ENCODE data around the gene FHIP1A.
"Not testable (repeated sequence)": the region's sequence is repeated elsewhere in the genome, so short reads cannot be mapped to it uniquely, and the experiment has no call there.

The FHIP1A gene

GRCh38 chr4:151402145-151402865 is 6.7 kb upstream of the FHIP1A start:
- no peak for ATAC-seq
- TF ChIP-seq, protein P1, sequence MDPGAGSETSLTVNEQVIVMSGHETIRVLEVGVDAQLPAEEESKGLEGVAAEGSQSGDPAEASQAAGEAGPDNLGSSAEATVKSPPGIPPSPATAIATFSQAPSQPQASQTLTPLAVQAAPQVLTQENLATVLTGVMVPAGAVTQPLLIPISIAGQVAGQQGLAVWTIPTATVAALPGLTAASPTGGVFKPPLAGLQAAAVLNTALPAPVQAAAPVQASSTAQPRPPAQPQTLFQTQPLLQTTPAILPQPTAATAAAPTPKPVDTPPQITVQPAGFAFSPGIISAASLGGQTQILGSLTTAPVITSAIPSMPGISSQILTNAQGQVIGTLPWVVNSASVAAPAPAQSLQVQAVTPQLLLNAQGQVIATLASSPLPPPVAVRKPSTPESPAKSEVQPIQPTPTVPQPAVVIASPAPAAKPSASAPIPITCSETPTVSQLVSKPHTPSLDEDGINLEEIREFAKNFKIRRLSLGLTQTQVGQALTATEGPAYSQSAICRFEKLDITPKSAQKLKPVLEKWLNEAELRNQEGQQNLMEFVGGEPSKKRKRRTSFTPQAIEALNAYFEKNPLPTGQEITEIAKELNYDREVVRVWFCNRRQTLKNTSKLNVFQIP (CRISPR knock-in tag; IDR thresholded peaks at IDR 0.05; ENCODE audit: borderline replicate concordance, low read depth): no peak
- TF ChIP-seq ARNTL (CRISPR knock-in tag; IDR thresholded peaks at IDR 0.05; ENCODE audit: borderline replicate concordance, low read depth): no peak
- no peak for TF ChIP-seq CSDC2 (CRISPR knock-in tag; IDR thresholded peaks at IDR 0.05)
- TF ChIP-seq TCF4 (CRISPR knock-in tag; IDR thresholded peaks at IDR 0.05; ENCODE audit: borderline replicate concordance): no peak
- TF ChIP-seq ZFP30 (CRISPR knock-in tag; IDR thresholded peaks at IDR 0.05): no peak
- TF ChIP-seq CSRNP3 (CRISPR knock-in tag; IDR thresholded peaks at IDR 0.05): no peak
- no peak for TF ChIP-seq ZNF565 (CRISPR knock-in tag; conservative IDR thresholded peaks at IDR 0.05; ENCODE audit: low read depth)
- no peak for TF ChIP-seq ESRRG (CRISPR knock-in tag; IDR thresholded peaks at IDR 0.05)
- no peak for TF ChIP-seq BACH2 (CRISPR knock-in tag; IDR thresholded peaks at IDR 0.05; ENCODE audit: borderline replicate concordance)
- TF ChIP-seq, protein P2, sequence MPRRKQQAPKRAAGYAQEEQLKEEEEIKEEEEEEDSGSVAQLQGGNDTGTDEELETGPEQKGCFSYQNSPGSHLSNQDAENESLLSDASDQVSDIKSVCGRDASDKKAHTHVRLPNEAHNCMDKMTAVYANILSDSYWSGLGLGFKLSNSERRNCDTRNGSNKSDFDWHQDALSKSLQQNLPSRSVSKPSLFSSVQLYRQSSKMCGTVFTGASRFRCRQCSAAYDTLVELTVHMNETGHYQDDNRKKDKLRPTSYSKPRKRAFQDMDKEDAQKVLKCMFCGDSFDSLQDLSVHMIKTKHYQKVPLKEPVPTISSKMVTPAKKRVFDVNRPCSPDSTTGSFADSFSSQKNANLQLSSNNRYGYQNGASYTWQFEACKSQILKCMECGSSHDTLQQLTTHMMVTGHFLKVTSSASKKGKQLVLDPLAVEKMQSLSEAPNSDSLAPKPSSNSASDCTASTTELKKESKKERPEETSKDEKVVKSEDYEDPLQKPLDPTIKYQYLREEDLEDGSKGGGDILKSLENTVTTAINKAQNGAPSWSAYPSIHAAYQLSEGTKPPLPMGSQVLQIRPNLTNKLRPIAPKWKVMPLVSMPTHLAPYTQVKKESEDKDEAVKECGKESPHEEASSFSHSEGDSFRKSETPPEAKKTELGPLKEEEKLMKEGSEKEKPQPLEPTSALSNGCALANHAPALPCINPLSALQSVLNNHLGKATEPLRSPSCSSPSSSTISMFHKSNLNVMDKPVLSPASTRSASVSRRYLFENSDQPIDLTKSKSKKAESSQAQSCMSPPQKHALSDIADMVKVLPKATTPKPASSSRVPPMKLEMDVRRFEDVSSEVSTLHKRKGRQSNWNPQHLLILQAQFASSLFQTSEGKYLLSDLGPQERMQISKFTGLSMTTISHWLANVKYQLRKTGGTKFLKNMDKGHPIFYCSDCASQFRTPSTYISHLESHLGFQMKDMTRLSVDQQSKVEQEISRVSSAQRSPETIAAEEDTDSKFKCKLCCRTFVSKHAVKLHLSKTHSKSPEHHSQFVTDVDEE (CRISPR knock-in tag; IDR thresholded peaks at IDR 0.05): no peak
- TF ChIP-seq GLIS3 (CRISPR knock-in tag; IDR thresholded peaks at IDR 0.05): no peak
- TF ChIP-seq, protein P3, sequence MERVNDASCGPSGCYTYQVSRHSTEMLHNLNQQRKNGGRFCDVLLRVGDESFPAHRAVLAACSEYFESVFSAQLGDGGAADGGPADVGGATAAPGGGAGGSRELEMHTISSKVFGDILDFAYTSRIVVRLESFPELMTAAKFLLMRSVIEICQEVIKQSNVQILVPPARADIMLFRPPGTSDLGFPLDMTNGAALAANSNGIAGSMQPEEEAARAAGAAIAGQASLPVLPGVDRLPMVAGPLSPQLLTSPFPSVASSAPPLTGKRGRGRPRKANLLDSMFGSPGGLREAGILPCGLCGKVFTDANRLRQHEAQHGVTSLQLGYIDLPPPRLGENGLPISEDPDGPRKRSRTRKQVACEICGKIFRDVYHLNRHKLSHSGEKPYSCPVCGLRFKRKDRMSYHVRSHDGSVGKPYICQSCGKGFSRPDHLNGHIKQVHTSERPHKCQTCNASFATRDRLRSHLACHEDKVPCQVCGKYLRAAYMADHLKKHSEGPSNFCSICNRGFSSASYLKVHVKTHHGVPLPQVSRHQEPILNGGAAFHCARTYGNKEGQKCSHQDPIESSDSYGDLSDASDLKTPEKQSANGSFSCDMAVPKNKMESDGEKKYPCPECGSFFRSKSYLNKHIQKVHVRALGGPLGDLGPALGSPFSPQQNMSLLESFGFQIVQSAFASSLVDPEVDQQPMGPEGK (CRISPR knock-in tag; IDR thresholded peaks at IDR 0.05; ENCODE audit: borderline replicate concordance): no peak
- TF ChIP-seq PPARA (CRISPR knock-in tag; IDR thresholded peaks at IDR 0.05; ENCODE audit: borderline replicate concordance): no peak
- TF ChIP-seq ZNF70 (CRISPR knock-in tag; IDR thresholded peaks at IDR 0.05): no peak
- TF ChIP-seq ZNF8 (CRISPR knock-in tag; IDR thresholded peaks at IDR 0.05): no peak
- TF ChIP-seq ZFP3 (CRISPR knock-in tag; IDR thresholded peaks at IDR 0.05): no peak

GRCh38 chr4:151403656-151404055 is 5.3 kb upstream of the FHIP1A start:
- no peak for ATAC-seq
- TF ChIP-seq TOX (CRISPR knock-in tag; IDR thresholded peaks at IDR 0.05; ENCODE audit: borderline replicate concordance) (no peak), ESRRG (CRISPR knock-in tag; IDR thresholded peaks at IDR 0.05) (no peak), RARB (CRISPR knock-in tag; IDR thresholded peaks at IDR 0.05) (no peak), CREB5 (CRISPR knock-in tag; IDR thresholded peaks at IDR 0.05; ENCODE audit: low read depth) (no peak), TCF4 (CRISPR knock-in tag; IDR thresholded peaks at IDR 0.05; ENCODE audit: borderline replicate concordance) (no peak), SNAI2 (CRISPR knock-in tag; IDR thresholded peaks at IDR 0.05) (no peak), ZFP30 (CRISPR knock-in tag; IDR thresholded peaks at IDR 0.05) (no peak), CSRNP3 (CRISPR knock-in tag; IDR thresholded peaks at IDR 0.05) (no peak), ZFP3 (CRISPR knock-in tag; IDR thresholded peaks at IDR 0.05) (no peak), CSDC2 (CRISPR knock-in tag; IDR thresholded peaks at IDR 0.05) (no peak), GLIS3 (CRISPR knock-in tag; IDR thresholded peaks at IDR 0.05) (no peak), OSR1 (CRISPR knock-in tag; IDR thresholded peaks at IDR 0.05) (no peak), ZNF8 (CRISPR knock-in tag; IDR thresholded peaks at IDR 0.05) (no peak), ISL1 (CRISPR knock-in tag; IDR thresholded peaks at IDR 0.05) (no peak), ZC3H10 (CRISPR knock-in tag; IDR thresholded peaks at IDR 0.05) (no peak), ZNF70 (CRISPR knock-in tag; IDR thresholded peaks at IDR 0.05) (no peak), ZNF565 (CRISPR knock-in tag; conservative IDR thresholded peaks at IDR 0.05; ENCODE audit: low read depth) (no peak), ARNTL (CRISPR knock-in tag; IDR thresholded peaks at IDR 0.05; ENCODE audit: borderline replicate concordance, low read depth) (no peak)
- TF ChIP-seq, protein P3 (CRISPR knock-in tag; IDR thresholded peaks at IDR 0.05; ENCODE audit: borderline replicate concordance): no peak
- TF ChIP-seq, protein P1 (CRISPR knock-in tag; IDR thresholded peaks at IDR 0.05; ENCODE audit: borderline replicate concordance, low read depth): no peak

- not testable (repeated sequence) for ATAC-seq
Measured at GRCh38 chr4:151404802-151405201, 4.2 kb upstream of the FHIP1A start.
